ENCODE data around the gene TLX2. TPM values are rescaled to one million over a fixed set of nuclear protein-coding genes. Genes with fewer than 3 reads are reported as not detected.

TLX2 gene
- total RNA-seq, 1 donor from 2014 or later, result 6.6 TPM

GRCh38 chr2:74542978-74543377 lies 28.7 kb downstream of the TLX2 start:
- DNase-seq (ENCODE audit: extremely low spot score in 2 of 2), result no peak
- Histone ChIP-seq H3K27ac (no peak overlapping the region), H3K27me3 (no peaks in the 10 kb centered on the region), H3K36me3 (no peaks in the 10 kb centered on the region), H3K4me3 (no peak overlapping the region), H3K9me3 (no peaks in the 10 kb centered on the region), H3K4me1 (no peaks in the 10 kb centered on the region)
- TF ChIP-seq POLR2A (IDR thresholded peaks at IDR 0.05), result no peak
- TF ChIP-seq POLR2AphosphoS5 (IDR thresholded peaks at IDR 0.05; ENCODE audit: insufficient read depth in 1 of 2, low read depth in 1 of 2), result no peak
- no peak for TF ChIP-seq CTCF (IDR thresholded peaks at IDR 0.05)
- intact Hi-C loops (cut with DNase I), result no loop called here

- no peak overlapping the region for H3K4me3 ChIP-seq
- DNase-seq (ENCODE audit: extremely low spot score in 2 of 2), result no peak
- H3K36me3 ChIP-seq, result no peaks in the 10 kb centered on the region
- no peaks in the 10 kb centered on the region for H3K27me3 ChIP-seq
- intact Hi-C loops (cut with DNase I), result no loop called here
- peaks cover 7% of the 10 kb centered on the region for H3K4me1 ChIP-seq
- TF ChIP-seq CTCF (IDR thresholded peaks at IDR 0.05) (no peak), POLR2AphosphoS5 (IDR thresholded peaks at IDR 0.05; ENCODE audit: insufficient read depth in 1 of 2, low read depth in 1 of 2) (no peak), POLR2A (IDR thresholded peaks at IDR 0.05) (no peak)
- no peak overlapping the region for H3K27ac ChIP-seq
- no peaks in the 10 kb centered on the region for H3K9me3 ChIP-seq
Measured at GRCh38 chr2:74544634-74545033, 30.4 kb downstream of the TLX2 start.

- Histone ChIP-seq H3K4me3 (no peak overlapping the region), H3K9me3 (no peaks in the 10 kb centered on the region), H3K27ac (no peak overlapping the region), H3K4me1 (peaks cover 10% of the 10 kb centered on the region), H3K27me3 (no peaks in the 10 kb centered on the region), H3K36me3 (no peaks in the 10 kb centered on the region)
- no peak for TF ChIP-seq POLR2A (IDR thresholded peaks at IDR 0.05)
- TF ChIP-seq CTCF (IDR thresholded peaks at IDR 0.05), result no peak
- TF ChIP-seq POLR2AphosphoS5 (IDR thresholded peaks at IDR 0.05; ENCODE audit: insufficient read depth in 1 of 2, low read depth in 1 of 2), result no peak
- intact Hi-C loops (cut with DNase I), result no loop called here
- DNase-seq (ENCODE audit: extremely low spot score in 2 of 2), result no peak
Measured at GRCh38 chr2:74546004-74546403, 31.8 kb downstream of the TLX2 start.

- peak overlapping the region; percentile 53 to 78 for H3K4me3 ChIP-seq
- intact Hi-C loops (cut with DNase I), result no loop called here
- no peak for DNase-seq (ENCODE audit: extremely low spot score in 2 of 2)
- peaks cover 24% of the 10 kb centered on the region for H3K4me1 ChIP-seq
- H3K36me3 ChIP-seq, result no peaks in the 10 kb centered on the region
- H3K27ac ChIP-seq, result peak overlapping the region; percentile 72
- TF ChIP-seq CTCF (IDR thresholded peaks at IDR 0.05) (no peak), POLR2A (IDR thresholded peaks at IDR 0.05) (no peak), POLR2AphosphoS5 (IDR thresholded peaks at IDR 0.05; ENCODE audit: insufficient read depth in 1 of 2, low read depth in 1 of 2) (no peak)
- H3K27me3 ChIP-seq, result no peaks in the 10 kb centered on the region
- no peaks in the 10 kb centered on the region for H3K9me3 ChIP-seq
Measured at GRCh38 chr2:74548285-74548899, 34.1 kb downstream of the TLX2 start.

Measured in vagina (tissue), 2 donors.